Lower lobe of right lung (tissue), 2 donors: ENCODE data around the gene AKR1E2. TPM values are rescaled to one million over a fixed set of nuclear protein-coding genes. Genes with fewer than 3 reads are reported as not detected.

Experiments
- ATAC-seq, 2 donors: fragments of 200-7000 bp; cut with Tn5 transposase; one replicate each; pipeline ENCODE4 v1.9.1; 2020 to 2022; ENCODE audit warnings: mild to moderate bottlenecking in 2 of 2, moderate library complexity in 2 of 2
- DNase-seq: peaks from one replicate; pipeline ENCODE4 v3.0.0-alpha.2; 2020
- H3K27ac ChIP-seq: fragments of 200-600 bp; one replicate; pipeline ENCODE4 v1.8.0; 2022
- H3K27me3 ChIP-seq: fragments of 200-600 bp; one replicate; pipeline ENCODE4 v1.8.0; 2022; ENCODE audit warnings: low read depth
- H3K36me3 ChIP-seq: fragments of 200-600 bp; one replicate; pipeline ENCODE4 v1.8.0; 2022; ENCODE audit warnings: mild to moderate bottlenecking
- H3K4me1 ChIP-seq: fragments of 200-600 bp; one replicate; pipeline ENCODE4 v1.8.0; 2022
- H3K4me3 ChIP-seq: fragments of 200-600 bp; one replicate; pipeline ENCODE4 v1.8.0; 2022; ENCODE audit warnings: mild to moderate bottlenecking
- H3K9me3 ChIP-seq: fragments of 200-600 bp; one replicate; pipeline ENCODE4 v1.8.0; 2022
- CTCF ChIP-seq: fragments of 200-600 bp; IDR thresholded peaks from one replicate; pipeline ENCODE4 v1.8.0; 2022; ENCODE audit warnings: antibody characterized with exemption, mild to moderate bottlenecking
- intact Hi-C: fragments of 100-400 bp; cut with DNase I; formaldehyde crosslinking; loops from one replicate; pipeline ENCODE4 v1.11.0; 2022
- total RNA-seq: library from RNA; stranded (reverse); fragmentation: NEBNext Ultra II Directional; extraction: Animal tissue kit (Norgen Biotek cat#: 25700); gene quantifications from one replicate; pipeline ENCODE4 v1.2.1, GENCODE V29; 2021
- donor health status: DM: no; HTN: yes; CAD: no; lungs with severe emphysema.

Gene AKR1E2
- total RNA-seq, 1 donor from 2014 or later: 11.3 TPM

- Histone ChIP-seq H3K9me3 (no peaks in the 10 kb centered on the region), H3K27me3 (no peaks in the 10 kb centered on the region), H3K27ac (no peak overlapping the region), H3K4me3 (no peak overlapping the region), H3K36me3 (no peaks in the 10 kb centered on the region), H3K4me1 (peaks cover 25% of the 10 kb centered on the region)
- intact Hi-C loops: loop anchor here (10.0 kb wide), 2 partner anchors 243 to 573 kb away; partner anchors contain the start of gene AKR1C3
- no peak for TF ChIP-seq CTCF
- no peak for DNase-seq
- ATAC-seq: peak in 1 of 2 donors; percentile 38
Observed at GRCh38 chr10:4851846-4852245, 25.8 kb downstream of the AKR1E2 start.

- Histone ChIP-seq H3K36me3 (no peaks in the 10 kb centered on the region), H3K27ac (no peak overlapping the region), H3K9me3 (no peaks in the 10 kb centered on the region), H3K4me3 (no peak overlapping the region), H3K4me1 (no peaks in the 10 kb centered on the region), H3K27me3 (no peaks in the 10 kb centered on the region)
- intact Hi-C loops: no loop called here
- DNase-seq: no peak
- TF ChIP-seq CTCF: no peak
- no peak for ATAC-seq
Observed at GRCh38 chr10:4865945-4866661, 40.1 kb downstream of the AKR1E2 start.

- Histone ChIP-seq H3K36me3 (no peaks in the 10 kb centered on the region), H3K27me3 (no peaks in the 10 kb centered on the region), H3K27ac (no peak overlapping the region), H3K4me1 (no peaks in the 10 kb centered on the region), H3K4me3 (no peak overlapping the region), H3K9me3 (no peaks in the 10 kb centered on the region)
- intact Hi-C loops: no loop called here
- TF ChIP-seq CTCF: no peak
- DNase-seq (no peak), ATAC-seq (no peak)
Observed at GRCh38 chr10:4867109-4867519, 41.1 kb downstream of the AKR1E2 start.

- intact Hi-C loops: no loop called here
- Histone ChIP-seq H3K9me3 (no peaks in the 10 kb centered on the region), H3K27ac (no peak overlapping the region), H3K36me3 (no peaks in the 10 kb centered on the region), H3K4me3 (no peak overlapping the region), H3K4me1 (no peaks in the 10 kb centered on the region), H3K27me3 (no peaks in the 10 kb centered on the region)
- ATAC-seq (no peak), DNase-seq (no peak)
- no peak for TF ChIP-seq CTCF
Observed at GRCh38 chr10:4867520-4868356, 41.7 kb downstream of the AKR1E2 start.

GRCh38 chr10:4868357-4868657 is 42.3 kb downstream of the AKR1E2 start:
- ATAC-seq: no peak
- Histone ChIP-seq H3K36me3 (no peaks in the 10 kb centered on the region), H3K4me1 (no peaks in the 10 kb centered on the region), H3K4me3 (no peak overlapping the region), H3K27ac (no peak overlapping the region), H3K9me3 (no peaks in the 10 kb centered on the region), H3K27me3 (no peaks in the 10 kb centered on the region)
- intact Hi-C loops: no loop called here
- TF ChIP-seq CTCF: no peak
- DNase-seq: no peak
